SK-N-MC (cell line): ENCODE results near the gene DAB2.

Experiments
- DNase-seq: peaks from one replicate; pipeline ENCODE4 v3.0.0-alpha.2; 2011; ENCODE audit warnings: low read depth, low spot score
- H3K27ac ChIP-seq: fragments of 200-600 bp; sonication (generic); 2 replicates; pipeline ENCODE4 v1.5.1; 2016; ENCODE audit warnings: mixed run types
- H3K36me3 ChIP-seq: fragments of 200-600 bp; sonication (generic); 2 replicates; pipeline ENCODE4 v1.6.1; 2017; ENCODE audit warnings: antibody characterized with exemption, low read length, mixed read lengths; ENCODE audit not compliant: insufficient read depth
- H3K4me3 ChIP-seq: fragments of 200-600 bp; sonication (generic); 2 replicates; pipeline ENCODE4 v1.5.1; 2016
- H3K9ac ChIP-seq: fragments of 200-600 bp; sonication (generic); 2 replicates; pipeline ENCODE4 v1.8.0; 2017; ENCODE audit warnings: mixed run types, mixed read lengths; ENCODE audit not compliant: insufficient read length
- H3K9me3 ChIP-seq: fragments of 200-600 bp; sonication (generic); 2 replicates; pipeline ENCODE4 v1.6.1; 2017; ENCODE audit warnings: low read depth, mild to moderate bottlenecking, antibody characterized with exemption, low read length, moderate library complexity, mixed read lengths
- EZH2 ChIP-seq: fragments of 200-600 bp; sonication (generic); IDR thresholded peaks from one replicate; pipeline ENCODE4 v1.6.1; 2017; ENCODE audit warnings: antibody characterized with exemption
- FOXP2 ChIP-seq: optimal IDR thresholded peaks from 2 replicates; pipeline ENCODE3; 2011; ENCODE audit warnings: mild to moderate bottlenecking, moderate library complexity; ENCODE audit not compliant: insufficient read depth; ENCODE audit errors: extremely low read length, control extremely low read depth
- POLR2AphosphoS5 ChIP-seq: IDR thresholded peaks from 2 replicates; pipeline ENCODE4 v1.6.1; 2012; ENCODE audit warnings: mild to moderate bottlenecking, low read depth, low read length, borderline replicate concordance

Gene DAB2

GRCh38 chr5:39424736-39425637 lies at the start of gene DAB2:
TSS of gene DAB2 (minus strand) at chr5:39424980. CDS start at chr5:39394320, 30,660 bp downstream.
- DNase-seq = no peak
- TF ChIP-seq POLR2AphosphoS5 = peak; percentile 55
- no peak for TF ChIP-seq FOXP2
- no peak for TF ChIP-seq EZH2
- H3K9me3 ChIP-seq = no peaks in the 10 kb centered on the region
- no peaks in the 10 kb centered on the region for H3K36me3 ChIP-seq
- H3K27ac ChIP-seq = peak within 1 kb of the TSS; percentile 83
- peak within 1 kb of the TSS; percentile 72 for H3K9ac ChIP-seq
- H3K4me3 ChIP-seq = peak within 1 kb of the TSS; percentile 91

- TF ChIP-seq FOXP2 (no peak), EZH2 (no peak), POLR2AphosphoS5 (no peak)
- H3K4me3 ChIP-seq = no peak overlapping the region
- H3K9ac ChIP-seq = no peak overlapping the region
- no peak overlapping the region for H3K27ac ChIP-seq
- no peaks in the 10 kb centered on the region for H3K9me3 ChIP-seq
- no peaks in the 10 kb centered on the region for H3K36me3 ChIP-seq
- DNase-seq = no peak
These were observed 48.5 kb upstream of the DAB2 start for GRCh38 chr5:39473156-39473775.

GRCh38 chr5:39471836-39472508 lies 47.2 kb upstream of the DAB2 start:
- Histone ChIP-seq H3K36me3 (no peaks in the 10 kb centered on the region), H3K9me3 (no peaks in the 10 kb centered on the region), H3K4me3 (no peak overlapping the region), H3K27ac (no peak overlapping the region), H3K9ac (no peak overlapping the region)
- no peak for TF ChIP-seq EZH2
- no peak for TF ChIP-seq FOXP2
- TF ChIP-seq POLR2AphosphoS5 = no peak
- no peak for DNase-seq

- no peak overlapping the region for H3K27ac ChIP-seq
- TF ChIP-seq POLR2AphosphoS5 (no peak), EZH2 (no peak), FOXP2 (no peak)
These were observed 46.0 kb upstream of the DAB2 start for GRCh38 chr5:39470811-39471210.

GRCh38 chr5:39469777-39470415 lies 45.1 kb upstream of the DAB2 start:
- Histone ChIP-seq H3K27ac (peak overlapping the region; percentile 25; the same call in 1 of the 2 replicates), H3K9me3 (no peaks in the 10 kb centered on the region), H3K36me3 (no peaks in the 10 kb centered on the region), H3K4me3 (peak overlapping the region; percentile 10), H3K9ac (no peak overlapping the region)
- TF ChIP-seq EZH2 (no peak), POLR2AphosphoS5 (peak; percentile 37; the same call in 1 of the 2 replicates), FOXP2 (no peak)
- DNase-seq = peak; percentile 83

More at GRCh38 chr5:39470811-39471210, 46.0 kb upstream of the DAB2 start:
- Histone ChIP-seq H3K9me3 (no peaks in the 10 kb centered on the region), H3K4me3 (no peak overlapping the region), H3K9ac (no peak overlapping the region), H3K36me3 (no peaks in the 10 kb centered on the region)
- no peak for DNase-seq

GRCh38 chr5:39469176-39469575 lies 44.4 kb upstream of the DAB2 start:
- DNase-seq = no peak
- no peak overlapping the region for H3K4me3 ChIP-seq
- no peak overlapping the region for H3K27ac ChIP-seq
- TF ChIP-seq FOXP2 = no peak
- no peak for TF ChIP-seq EZH2
- no peak for TF ChIP-seq POLR2AphosphoS5
- H3K9ac ChIP-seq = no peak overlapping the region
- H3K9me3 ChIP-seq = no peaks in the 10 kb centered on the region
- no peaks in the 10 kb centered on the region for H3K36me3 ChIP-seq

- no peak for TF ChIP-seq FOXP2
- no peak for TF ChIP-seq EZH2
- no peak for TF ChIP-seq POLR2AphosphoS5
- no peak overlapping the region for H3K27ac ChIP-seq
- no peaks in the 10 kb centered on the region for H3K36me3 ChIP-seq
- H3K9me3 ChIP-seq = no peaks in the 10 kb centered on the region
- H3K9ac ChIP-seq = no peak overlapping the region
- no peak for DNase-seq
- no peak overlapping the region for H3K4me3 ChIP-seq
These were observed 42.1 kb upstream of the DAB2 start for GRCh38 chr5:39466846-39467245.
